A549 (cell line): ENCODE results near the gene PDZK1IP1.

ENCODE experiments used
- CHD2 ChIP-seq: fragments of 150-350 bp; IDR thresholded peaks from 2 replicates; pipeline ENCODE4 v1.6.1; 2014; ENCODE audit warnings: low read length; ENCODE audit not compliant: partially characterized antibody
- CHD4 ChIP-seq: fragments of 200-600 bp; sonication (generic); IDR thresholded peaks from 2 replicates; pipeline ENCODE4 v1.6.1; 2016; ENCODE audit warnings: antibody characterized with exemption, mild to moderate bottlenecking, borderline replicate concordance
- EP300 ChIP-seq, 2 experiments: fragments of >200 bp; sonication (Bioruptor Twin); formaldehyde crosslinking; IDR thresholded peaks; 2 replicates in 1 of 2; 3 replicates in 1 of 2; pipeline ENCODE4 v1.6.1; 2016 to 2017
- FOSB ChIP-seq: fragments of 250-450 bp; sonication (Bioruptor Pico); IDR thresholded peaks from 2 replicates; pipeline ENCODE4 v1.5.0; 2020; ENCODE audit warnings: mild to moderate bottlenecking, moderate library complexity
- MAZ ChIP-seq: fragments of 150-350 bp; IDR thresholded peaks from 2 replicates; pipeline ENCODE4 v1.6.1; 2014; ENCODE audit warnings: antibody characterized with exemption, low read depth, low read length, borderline replicate concordance
- PBX3 ChIP-seq: IDR thresholded peaks from 2 replicates; pipeline ENCODE4 v1.6.1; 2012
- POLR2A ChIP-seq: IDR thresholded peaks from 2 replicates; pipeline ENCODE4 v1.6.1; 2012; ENCODE audit warnings: mild to moderate bottlenecking, low read length
- RFX5 ChIP-seq: fragments of 450-650 bp; IDR thresholded peaks from 2 replicates; pipeline ENCODE4 v1.7.1; 2014; ENCODE audit warnings: antibody characterized with exemption, mild to moderate bottlenecking, moderate library complexity
- TF ChIP-seq, protein P1 (sequence below): fragments of >200 bp; sonication (Bioruptor Twin); formaldehyde crosslinking; IDR thresholded peaks from 3 replicates; pipeline ENCODE4 v1.5.1; 2016

GRCh38 chr1:47194311-47194710, 4.5 kb upstream of the PDZK1IP1 start:
- TF ChIP-seq, protein P1, sequence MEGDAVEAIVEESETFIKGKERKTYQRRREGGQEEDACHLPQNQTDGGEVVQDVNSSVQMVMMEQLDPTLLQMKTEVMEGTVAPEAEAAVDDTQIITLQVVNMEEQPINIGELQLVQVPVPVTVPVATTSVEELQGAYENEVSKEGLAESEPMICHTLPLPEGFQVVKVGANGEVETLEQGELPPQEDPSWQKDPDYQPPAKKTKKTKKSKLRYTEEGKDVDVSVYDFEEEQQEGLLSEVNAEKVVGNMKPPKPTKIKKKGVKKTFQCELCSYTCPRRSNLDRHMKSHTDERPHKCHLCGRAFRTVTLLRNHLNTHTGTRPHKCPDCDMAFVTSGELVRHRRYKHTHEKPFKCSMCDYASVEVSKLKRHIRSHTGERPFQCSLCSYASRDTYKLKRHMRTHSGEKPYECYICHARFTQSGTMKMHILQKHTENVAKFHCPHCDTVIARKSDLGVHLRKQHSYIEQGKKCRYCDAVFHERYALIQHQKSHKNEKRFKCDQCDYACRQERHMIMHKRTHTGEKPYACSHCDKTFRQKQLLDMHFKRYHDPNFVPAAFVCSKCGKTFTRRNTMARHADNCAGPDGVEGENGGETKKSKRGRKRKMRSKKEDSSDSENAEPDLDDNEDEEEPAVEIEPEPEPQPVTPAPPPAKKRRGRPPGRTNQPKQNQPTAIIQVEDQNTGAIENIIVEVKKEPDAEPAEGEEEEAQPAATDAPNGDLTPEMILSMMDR, result no peak
- no peak for TF ChIP-seq CHD2
- no peak for TF ChIP-seq POLR2A
- TF ChIP-seq EP300 (IDR thresholded peaks at IDR 0.05), result no peak
- TF ChIP-seq PBX3, result no peak
- TF ChIP-seq RFX5, result no peak
- TF ChIP-seq FOSB (CRISPR knock-in tag), result no peak
- TF ChIP-seq CHD4, result no peak
- TF ChIP-seq MAZ, result no peak
